Heart left ventricle (tissue), 16 donors: ENCODE data around the gene IGSF5. TPM values are rescaled to one million over a fixed set of nuclear protein-coding genes. Genes with fewer than 3 reads are reported as not detected.

Experiments
- ATAC-seq, 4 donors: fragments of 200-7000 bp; cut with Tn5 transposase; one replicate each; pipeline ENCODE4 v1.9.1; 2020 to 2022; ENCODE audit warnings: moderate library complexity in 4 of 4, mild to moderate bottlenecking in 3 of 4, moderate number of reproducible peaks in 1 of 4
- DNase-seq, 5 donors: peaks; one replicate each; pipeline ENCODE4 v3.0.0-alpha.2; 2020
- H3K27ac ChIP-seq, 12 donors: fragments of 200-600 bp; sonication (generic) in 4 of 12; one replicate each; pipeline versions ENCODE4 v1.5.0 to v1.8.0; 2016 to 2022; ENCODE audit warnings: mild to moderate bottlenecking in 2 of 12
- H3K27me3 ChIP-seq, 9 donors: fragments of 200-600 bp; sonication (generic) in 2 of 9; one replicate each; pipeline versions ENCODE4 v1.5.1 to v1.8.0; 2016 to 2022; ENCODE audit warnings: mild to moderate bottlenecking in 3 of 9
- H3K36me3 ChIP-seq, 9 donors: fragments of 200-600 bp; sonication (generic) in 2 of 9; one replicate each; pipeline versions ENCODE4 v1.5.0 to v1.8.0; 2018 to 2022; ENCODE audit warnings: mild to moderate bottlenecking in 2 of 9
- H3K4me1 ChIP-seq, 12 donors: fragments of 200-600 bp; sonication (generic) in 4 of 12; one replicate each; pipeline versions ENCODE4 v1.5.0 to v1.8.0; 2016 to 2022; ENCODE audit warnings: mild to moderate bottlenecking in 3 of 12
- H3K4me3 ChIP-seq, 12 donors: fragments of 200-600 bp; sonication (generic) in 4 of 12; one replicate each; pipeline versions ENCODE4 v1.5.0 to v1.8.0; 2017 to 2022; ENCODE audit warnings: mild to moderate bottlenecking in 9 of 12, moderate library complexity in 4 of 12
- H3K9me3 ChIP-seq, 12 donors: fragments of 200-600 bp; sonication (generic) in 4 of 12; one replicate each; pipeline versions ENCODE4 v1.5.0 to v1.8.0; 2016 to 2022; ENCODE audit warnings: mild to moderate bottlenecking in 1 of 12
- POLR2A ChIP-seq, 2 donors: fragments of 450-650 bp; IDR thresholded peaks; one replicate each; pipeline ENCODE4 v1.6.1; 2017; ENCODE audit warnings: antibody characterized with exemption in 2 of 2, mild to moderate bottlenecking in 2 of 2, moderate library complexity in 2 of 2
- WGBS, 4 donors: extraction: QIAGEN DNeasy Blood & Tissue Kit in 2 of 4; methylation state at CpG; one replicate each; pipeline versions ENCODE4 v1.1.5 to v1.1.7; 2013 to 2018; 5-methylcytosine and 5-hydroxymethylcytosine counted together
- intact Hi-C, 10 donors: fragments of 100-400 bp; cut with DNase I; formaldehyde crosslinking; loops; one replicate each; pipeline versions ENCODE4 v1.11.1 to v1.14.2; 2022
- polyA plus RNA-seq, 2 donors: library from polyadenylated mRNA; stranded (reverse); fragments of 200-250 nt; gene quantifications; one replicate each; pipeline ENCODE4 v1.2.3, GENCODE V29; 2013
- total RNA-seq, 9 donors: library from RNA; depleted of rRNA in 2 of 9; stranded (reverse); fragments of >200 nt in 2 of 9; fragmentation: NEBNext Ultra II Directional in 3 of 9; extraction: Animal tissue kit (Norgen Biotek cat#: 25700) in 3 of 9; gene quantifications; one replicate each; pipeline versions ENCODE4 v1.1.0 to v1.2.4, GENCODE V29; 2016 to 2023
- TF ChIP-seq, protein P1 (sequence below), 12 donors: fragments of 200-600 bp; sonication (generic) in 4 of 12; IDR thresholded peaks; one replicate each; pipeline versions ENCODE4 v1.5.0 to v1.8.0; 2018 to 2022; ENCODE audit warnings: antibody characterized with exemption in 12 of 12, mild to moderate bottlenecking in 5 of 12
- donor health status: ischemic (EF 13 %, LVEDD 7.1; RV severe dilation, severe dysfunction).
- donor health status: healthy with polysubstance abuse.
- donor health status: DM: no; HTN: yes; CAD: no.
- donor health status: DM: no; HTN: no; CAD: no.
- donor health status: ischemic (EF 25% LVEDD 6.9; RV normal size, moderate dysfunction).
- donor health status: ischemic (EF 25% LVEDD 5.7; RV mildly dilated, moderate dysfunction).
- donor health status: healthy.
- donor health status: DM: yes; HTN: yes; CAD: no.
- donor health status: ischemic (EF 35%, LVEDD 5.7; RV mildly dilated, moderate dysfunction).
- donor health status: nonischemic (EF 11% LVEDD 7.7; RV severe dilation, severe dysfunction).
- donor health status: DM: yes; HTN: yes; CAD: no.
- donor health status: PGD.
- donor health status: ischemic (EF 29% LVEDD 5.4; RV normal size, mild dysfunction).
- donor health status: nonischemic (EF 23%, LVEDD 6.1; RV moderate dilation, normal function).

The IGSF5 gene
- total and polyA plus RNA-seq, 11 donors, result 0.98 to 6.4 (median 4.2) TPM

DNA sequence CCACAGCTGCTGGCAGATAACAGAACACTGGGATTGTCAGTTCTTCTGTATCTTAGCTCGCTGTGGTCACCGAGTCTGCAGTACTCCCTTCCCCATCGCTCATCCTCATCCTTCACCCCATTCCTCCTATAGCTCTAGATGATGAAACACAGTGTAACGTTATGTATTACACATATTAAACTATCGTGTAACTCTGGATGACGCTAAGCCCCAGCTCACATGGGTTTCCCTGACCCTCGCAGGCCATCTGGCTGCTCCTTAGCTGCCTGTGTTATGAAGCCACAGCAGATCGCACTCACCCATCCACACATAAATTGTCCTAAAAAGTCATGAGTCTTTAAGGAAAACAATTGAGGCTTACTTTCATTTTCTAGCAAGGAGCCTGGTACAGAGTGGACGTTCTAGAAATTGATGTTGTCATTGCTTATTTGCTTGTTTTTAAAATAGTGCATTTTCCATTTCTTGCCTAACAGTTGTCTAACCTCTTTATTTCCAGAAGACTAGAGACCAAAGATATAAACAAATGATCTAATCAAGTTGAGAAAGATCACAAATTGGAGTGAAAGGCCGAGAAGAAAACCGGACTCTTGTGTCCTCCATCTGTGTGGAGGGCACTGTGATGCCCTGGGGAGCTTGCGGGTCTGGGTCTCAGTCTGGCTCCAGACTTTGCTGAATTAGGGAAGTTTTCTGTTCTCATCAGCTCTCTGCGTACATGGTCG lies 97.9 kb downstream of the IGSF5 start:
- Histone ChIP-seq H3K4me1 (no peaks in the 10 kb centered on the region), H3K4me3 (no peak overlapping the region), H3K36me3 (no peaks in the 10 kb centered on the region), H3K9me3 (no peaks in the 10 kb centered on the region), H3K27me3 (no peaks in the 10 kb centered on the region), H3K27ac (no peak overlapping the region)
- DNase-seq (no peak), ATAC-seq (no peak)
- TF ChIP-seq POLR2A (IDR thresholded peaks at IDR 0.05), result no peak
- TF ChIP-seq, protein P1, sequence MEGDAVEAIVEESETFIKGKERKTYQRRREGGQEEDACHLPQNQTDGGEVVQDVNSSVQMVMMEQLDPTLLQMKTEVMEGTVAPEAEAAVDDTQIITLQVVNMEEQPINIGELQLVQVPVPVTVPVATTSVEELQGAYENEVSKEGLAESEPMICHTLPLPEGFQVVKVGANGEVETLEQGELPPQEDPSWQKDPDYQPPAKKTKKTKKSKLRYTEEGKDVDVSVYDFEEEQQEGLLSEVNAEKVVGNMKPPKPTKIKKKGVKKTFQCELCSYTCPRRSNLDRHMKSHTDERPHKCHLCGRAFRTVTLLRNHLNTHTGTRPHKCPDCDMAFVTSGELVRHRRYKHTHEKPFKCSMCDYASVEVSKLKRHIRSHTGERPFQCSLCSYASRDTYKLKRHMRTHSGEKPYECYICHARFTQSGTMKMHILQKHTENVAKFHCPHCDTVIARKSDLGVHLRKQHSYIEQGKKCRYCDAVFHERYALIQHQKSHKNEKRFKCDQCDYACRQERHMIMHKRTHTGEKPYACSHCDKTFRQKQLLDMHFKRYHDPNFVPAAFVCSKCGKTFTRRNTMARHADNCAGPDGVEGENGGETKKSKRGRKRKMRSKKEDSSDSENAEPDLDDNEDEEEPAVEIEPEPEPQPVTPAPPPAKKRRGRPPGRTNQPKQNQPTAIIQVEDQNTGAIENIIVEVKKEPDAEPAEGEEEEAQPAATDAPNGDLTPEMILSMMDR (IDR thresholded peaks at IDR 0.05), result no peak
- WGBS, 4 donors, result 82 to 90% (median 89%) methylated on average over 14 of the region's 14 CpGs
- intact Hi-C loops, result no loop called here

GRCh38 chr21:39843483-39843882 lies 98.5 kb downstream of the IGSF5 start:
- Histone ChIP-seq H3K9me3 (no peaks in the 10 kb centered on the region), H3K27me3 (no peaks in the 10 kb centered on the region), H3K4me3 (no peak overlapping the region), H3K4me1 (no peaks in the 10 kb centered on the region), H3K36me3 (no peaks in the 10 kb centered on the region), H3K27ac (no peak overlapping the region)
- WGBS, 4 donors, result 84 to 94% (median 87%) methylated on average over 4 of the region's 4 CpGs
- ATAC-seq (no peak), DNase-seq (no peak)
- intact Hi-C loops, result no loop called here
- TF ChIP-seq POLR2A (IDR thresholded peaks at IDR 0.05), result no peak
- TF ChIP-seq, protein P1 (IDR thresholded peaks at IDR 0.05), result no peak

DNA sequence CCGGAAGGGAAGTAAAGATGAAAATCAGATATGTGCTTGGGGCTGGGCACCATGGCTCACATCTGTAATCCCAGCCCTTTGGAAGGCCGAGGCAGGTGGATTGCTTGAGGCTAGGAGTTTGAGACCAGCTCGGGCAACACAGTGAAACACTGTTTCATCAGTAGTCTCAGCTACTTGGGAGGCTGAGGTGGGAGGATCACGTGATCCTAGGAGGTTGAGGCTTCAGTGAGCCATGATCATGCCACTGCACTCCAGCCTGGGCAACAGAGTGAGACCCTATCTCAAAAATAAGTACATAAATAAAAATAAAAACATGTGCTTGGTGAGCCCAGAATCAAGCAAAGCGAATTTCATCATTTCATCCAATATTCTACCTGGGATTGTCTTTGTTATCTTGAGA lies 98.9 kb downstream of the IGSF5 start:
- no peaks in the 10 kb centered on the region for H3K27me3 ChIP-seq
- intact Hi-C loops, result no loop called here
- H3K4me3 ChIP-seq, result no peak overlapping the region
- no peak for TF ChIP-seq POLR2A (IDR thresholded peaks at IDR 0.05)
- TF ChIP-seq, protein P1 (IDR thresholded peaks at IDR 0.05), result no peak
- ATAC-seq, result no peak
- DNase-seq, result no peak
- no peaks in the 10 kb centered on the region for H3K4me1 ChIP-seq
- H3K27ac ChIP-seq, result no peak overlapping the region
- H3K36me3 ChIP-seq, result no peaks in the 10 kb centered on the region
- 71 to 90% (median 88%) methylated on average over 5 of the region's 5 CpGs for WGBS, 4 donors
- H3K9me3 ChIP-seq, result no peaks in the 10 kb centered on the region

- Histone ChIP-seq H3K36me3 (no peaks in the 10 kb centered on the region), H3K27ac (no peak overlapping the region), H3K4me1 (no peaks in the 10 kb centered on the region), H3K9me3 (no peaks in the 10 kb centered on the region), H3K27me3 (no peaks in the 10 kb centered on the region), H3K4me3 (no peak overlapping the region)
- DNase-seq (no peak), ATAC-seq (no peak)
- intact Hi-C loops, result no loop called here
- no peak for TF ChIP-seq POLR2A (IDR thresholded peaks at IDR 0.05)
- TF ChIP-seq, protein P1 (IDR thresholded peaks at IDR 0.05), result no peak
- WGBS, 4 donors, result 50 to 70% (median 64%) methylated on average over 6 of the region's 6 CpGs
These were observed 100.7 kb downstream of the IGSF5 start for GRCh38 chr21:39845571-39846130.
